Ishikawa (cell line): ENCODE measurements around the gene MXI1.

ENCODE experiments used
- CEBPB ChIP-seq: IDR thresholded peaks from 2 replicates; pipeline ENCODE4 v1.6.1; 2012
- CREB1 ChIP-seq: IDR thresholded peaks from 2 replicates; pipeline ENCODE4 v1.6.1; 2012; ENCODE audit warnings: low read depth
- EGR1 ChIP-seq: IDR thresholded peaks from 2 replicates; pipeline ENCODE4 v1.6.1; 2012
- EP300 ChIP-seq: IDR thresholded peaks from 2 replicates; pipeline ENCODE4 v1.6.1; 2012; ENCODE audit warnings: borderline replicate concordance
- FOXM1 ChIP-seq: IDR thresholded peaks from 2 replicates; pipeline ENCODE4 v1.6.1; 2012; ENCODE audit warnings: low read depth, borderline replicate concordance
- NFIC ChIP-seq: IDR thresholded peaks from 2 replicates; pipeline ENCODE4 v1.6.1; 2012
- RAD21 ChIP-seq: IDR thresholded peaks from 2 replicates; pipeline ENCODE4 v1.6.1; 2012; ENCODE audit warnings: low read depth
- TAF1 ChIP-seq: IDR thresholded peaks from 2 replicates; pipeline ENCODE4 v1.6.1; 2012; ENCODE audit warnings: low read depth, mild to moderate bottlenecking
- TCF12 ChIP-seq: IDR thresholded peaks from 2 replicates; pipeline ENCODE4 v1.6.1; 2012; ENCODE audit warnings: low read depth
- TEAD4 ChIP-seq: IDR thresholded peaks from 2 replicates; pipeline ENCODE4 v1.6.1; 2012
- USF1 ChIP-seq: IDR thresholded peaks from 2 replicates; pipeline ENCODE4 v1.6.1; 2012
- YY1 ChIP-seq: IDR thresholded peaks from 2 replicates; pipeline ENCODE4 v1.6.1; 2012; ENCODE audit warnings: low read depth
- ZBTB7A ChIP-seq: IDR thresholded peaks from 2 replicates; pipeline ENCODE4 v1.6.1; 2012; ENCODE audit warnings: low read depth
- TF ChIP-seq, protein P1 (sequence below): IDR thresholded peaks from 2 replicates; pipeline ENCODE4 v1.6.1; 2012
- TF ChIP-seq, protein P2 (sequence below): IDR thresholded peaks from 2 replicates; pipeline ENCODE4 v1.6.1; 2012; ENCODE audit warnings: low read depth, mild to moderate bottlenecking

MXI1 gene

DNA sequence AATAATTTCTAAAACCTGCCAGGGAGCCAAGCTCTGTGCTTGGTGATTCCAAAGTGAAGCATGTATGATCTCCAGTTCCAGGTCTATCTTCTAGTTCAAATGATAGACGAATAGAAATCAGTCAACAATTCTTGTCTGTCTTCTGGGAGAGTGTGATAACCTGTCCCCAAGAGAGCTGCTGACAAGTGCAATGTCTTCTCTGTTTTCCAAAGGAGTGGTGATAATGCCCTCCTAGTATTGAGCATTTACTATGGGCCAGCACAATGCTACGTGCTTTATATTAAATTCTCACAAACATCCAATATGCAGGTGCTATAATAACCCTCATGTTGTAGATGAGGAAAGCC, 10.2 kb downstream of the MXI1 start:
- TF ChIP-seq EGR1 = no peak
- no peak for TF ChIP-seq YY1
- no peak for TF ChIP-seq USF1
- no peak for TF ChIP-seq TAF1
- TF ChIP-seq, protein P1, sequence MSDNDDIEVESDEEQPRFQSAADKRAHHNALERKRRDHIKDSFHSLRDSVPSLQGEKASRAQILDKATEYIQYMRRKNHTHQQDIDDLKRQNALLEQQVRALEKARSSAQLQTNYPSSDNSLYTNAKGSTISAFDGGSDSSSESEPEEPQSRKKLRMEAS = no peak
- TF ChIP-seq CEBPB = no peak
- no peak for TF ChIP-seq TEAD4
- TF ChIP-seq TCF12 = no peak
- no peak for TF ChIP-seq RAD21
- no peak for TF ChIP-seq ZBTB7A
- TF ChIP-seq NFIC = no peak
- TF ChIP-seq, protein P2, sequence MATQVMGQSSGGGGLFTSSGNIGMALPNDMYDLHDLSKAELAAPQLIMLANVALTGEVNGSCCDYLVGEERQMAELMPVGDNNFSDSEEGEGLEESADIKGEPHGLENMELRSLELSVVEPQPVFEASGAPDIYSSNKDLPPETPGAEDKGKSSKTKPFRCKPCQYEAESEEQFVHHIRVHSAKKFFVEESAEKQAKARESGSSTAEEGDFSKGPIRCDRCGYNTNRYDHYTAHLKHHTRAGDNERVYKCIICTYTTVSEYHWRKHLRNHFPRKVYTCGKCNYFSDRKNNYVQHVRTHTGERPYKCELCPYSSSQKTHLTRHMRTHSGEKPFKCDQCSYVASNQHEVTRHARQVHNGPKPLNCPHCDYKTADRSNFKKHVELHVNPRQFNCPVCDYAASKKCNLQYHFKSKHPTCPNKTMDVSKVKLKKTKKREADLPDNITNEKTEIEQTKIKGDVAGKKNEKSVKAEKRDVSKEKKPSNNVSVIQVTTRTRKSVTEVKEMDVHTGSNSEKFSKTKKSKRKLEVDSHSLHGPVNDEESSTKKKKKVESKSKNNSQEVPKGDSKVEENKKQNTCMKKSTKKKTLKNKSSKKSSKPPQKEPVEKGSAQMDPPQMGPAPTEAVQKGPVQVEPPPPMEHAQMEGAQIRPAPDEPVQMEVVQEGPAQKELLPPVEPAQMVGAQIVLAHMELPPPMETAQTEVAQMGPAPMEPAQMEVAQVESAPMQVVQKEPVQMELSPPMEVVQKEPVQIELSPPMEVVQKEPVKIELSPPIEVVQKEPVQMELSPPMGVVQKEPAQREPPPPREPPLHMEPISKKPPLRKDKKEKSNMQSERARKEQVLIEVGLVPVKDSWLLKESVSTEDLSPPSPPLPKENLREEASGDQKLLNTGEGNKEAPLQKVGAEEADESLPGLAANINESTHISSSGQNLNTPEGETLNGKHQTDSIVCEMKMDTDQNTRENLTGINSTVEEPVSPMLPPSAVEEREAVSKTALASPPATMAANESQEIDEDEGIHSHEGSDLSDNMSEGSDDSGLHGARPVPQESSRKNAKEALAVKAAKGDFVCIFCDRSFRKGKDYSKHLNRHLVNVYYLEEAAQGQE = no peak
- no peak for TF ChIP-seq FOXM1
- no peak for TF ChIP-seq CREB1
- TF ChIP-seq EP300 = no peak

GRCh38 chr10:110218632-110219031, 11.2 kb downstream of the MXI1 start:
- TF ChIP-seq TCF12 (no peak), EGR1 (no peak), ZBTB7A (no peak), USF1 (no peak), TEAD4 (no peak), YY1 (no peak), FOXM1 (no peak), EP300 (no peak), RAD21 (no peak), CREB1 (no peak), TAF1 (no peak), CEBPB (no peak), NFIC (no peak)
- TF ChIP-seq, protein P2 = no peak
- TF ChIP-seq, protein P1 = no peak

DNA sequence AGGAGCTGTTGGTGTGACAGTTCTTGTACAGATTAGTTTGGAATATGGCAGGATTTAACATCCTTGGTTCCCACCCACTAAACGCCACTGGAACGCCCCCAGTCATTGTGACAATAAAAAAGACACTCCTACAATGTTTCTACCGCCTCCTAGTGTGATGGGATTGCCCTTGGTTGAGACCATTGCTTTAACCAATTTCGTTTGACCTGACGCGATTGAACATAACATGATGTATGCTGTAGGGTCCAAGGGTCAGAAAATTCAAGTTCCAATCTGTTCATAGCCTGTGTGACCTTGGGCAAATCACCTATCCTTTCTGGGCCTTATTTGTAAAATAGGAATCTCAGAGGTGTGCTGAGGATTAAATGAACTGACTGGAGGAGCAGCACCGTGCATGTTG, 12.5 kb downstream of the MXI1 start:
- TF ChIP-seq RAD21 = peak; percentile 19; the same call in 1 of the 2 replicates
- TF ChIP-seq FOXM1 = no peak

- TF ChIP-seq USF1 = no peak
- no peak for TF ChIP-seq RAD21
- no peak for TF ChIP-seq ZBTB7A
- TF ChIP-seq, protein P1 = no peak
- TF ChIP-seq YY1 = no peak
- TF ChIP-seq, protein P2 = no peak
- no peak for TF ChIP-seq NFIC
- TF ChIP-seq EP300 = no peak
- no peak for TF ChIP-seq CREB1
Observed at GRCh38 chr10:110220398-110220797, 13.0 kb downstream of the MXI1 start.
